Measurements from ENCODE around the gene DRC1.
"Not testable (repeated sequence)": the region's sequence is repeated elsewhere in the genome, so short reads cannot be mapped to it uniquely, and the experiment has no call there.

Gene DRC1

GRCh38 chr2:26366957-26367356 lies 34.8 kb upstream of the DRC1 start:
- DNase-seq (ENCODE audit: low read depth in 1 of 2, low spot score in 1 of 2): no peak
- TF ChIP-seq GABPA (IDR thresholded peaks at IDR 0.05; ENCODE audit: low read depth): no peak
- TF ChIP-seq, protein P1, sequence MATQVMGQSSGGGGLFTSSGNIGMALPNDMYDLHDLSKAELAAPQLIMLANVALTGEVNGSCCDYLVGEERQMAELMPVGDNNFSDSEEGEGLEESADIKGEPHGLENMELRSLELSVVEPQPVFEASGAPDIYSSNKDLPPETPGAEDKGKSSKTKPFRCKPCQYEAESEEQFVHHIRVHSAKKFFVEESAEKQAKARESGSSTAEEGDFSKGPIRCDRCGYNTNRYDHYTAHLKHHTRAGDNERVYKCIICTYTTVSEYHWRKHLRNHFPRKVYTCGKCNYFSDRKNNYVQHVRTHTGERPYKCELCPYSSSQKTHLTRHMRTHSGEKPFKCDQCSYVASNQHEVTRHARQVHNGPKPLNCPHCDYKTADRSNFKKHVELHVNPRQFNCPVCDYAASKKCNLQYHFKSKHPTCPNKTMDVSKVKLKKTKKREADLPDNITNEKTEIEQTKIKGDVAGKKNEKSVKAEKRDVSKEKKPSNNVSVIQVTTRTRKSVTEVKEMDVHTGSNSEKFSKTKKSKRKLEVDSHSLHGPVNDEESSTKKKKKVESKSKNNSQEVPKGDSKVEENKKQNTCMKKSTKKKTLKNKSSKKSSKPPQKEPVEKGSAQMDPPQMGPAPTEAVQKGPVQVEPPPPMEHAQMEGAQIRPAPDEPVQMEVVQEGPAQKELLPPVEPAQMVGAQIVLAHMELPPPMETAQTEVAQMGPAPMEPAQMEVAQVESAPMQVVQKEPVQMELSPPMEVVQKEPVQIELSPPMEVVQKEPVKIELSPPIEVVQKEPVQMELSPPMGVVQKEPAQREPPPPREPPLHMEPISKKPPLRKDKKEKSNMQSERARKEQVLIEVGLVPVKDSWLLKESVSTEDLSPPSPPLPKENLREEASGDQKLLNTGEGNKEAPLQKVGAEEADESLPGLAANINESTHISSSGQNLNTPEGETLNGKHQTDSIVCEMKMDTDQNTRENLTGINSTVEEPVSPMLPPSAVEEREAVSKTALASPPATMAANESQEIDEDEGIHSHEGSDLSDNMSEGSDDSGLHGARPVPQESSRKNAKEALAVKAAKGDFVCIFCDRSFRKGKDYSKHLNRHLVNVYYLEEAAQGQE (IDR thresholded peaks at IDR 0.05; ENCODE audit: insufficient replicate concordance, low read depth): peak; percentile 71
- Histone ChIP-seq H3K27ac (replicated peaks) (no peak overlapping the region), H3K4me3 (replicated peaks; ENCODE audit: insufficient read depth, low read length) (no peak overlapping the region), H3K27me3 (ENCODE audit: insufficient read depth, poor library complexity, severe bottlenecking) (no peaks in the 10 kb centered on the region)

GRCh38 chr2:26369664-26370063 lies 32.1 kb upstream of the DRC1 start:
- H3K27ac ChIP-seq (replicated peaks); H3K4me3 ChIP-seq (replicated peaks; ENCODE audit: insufficient read depth, low read length); H3K27me3 ChIP-seq (ENCODE audit: insufficient read depth, poor library complexity, severe bottlenecking); DNase-seq (ENCODE audit: low read depth in 1 of 2, low spot score in 1 of 2): not testable (repeated sequence)

GRCh38 chr2:26370909-26371308 lies 30.8 kb upstream of the DRC1 start:
- H3K27me3 ChIP-seq (ENCODE audit: insufficient read depth, poor library complexity, severe bottlenecking); DNase-seq (ENCODE audit: low read depth in 1 of 2, low spot score in 1 of 2); H3K27ac ChIP-seq (replicated peaks); H3K4me3 ChIP-seq (replicated peaks; ENCODE audit: insufficient read depth, low read length): not testable (repeated sequence)

DNA sequence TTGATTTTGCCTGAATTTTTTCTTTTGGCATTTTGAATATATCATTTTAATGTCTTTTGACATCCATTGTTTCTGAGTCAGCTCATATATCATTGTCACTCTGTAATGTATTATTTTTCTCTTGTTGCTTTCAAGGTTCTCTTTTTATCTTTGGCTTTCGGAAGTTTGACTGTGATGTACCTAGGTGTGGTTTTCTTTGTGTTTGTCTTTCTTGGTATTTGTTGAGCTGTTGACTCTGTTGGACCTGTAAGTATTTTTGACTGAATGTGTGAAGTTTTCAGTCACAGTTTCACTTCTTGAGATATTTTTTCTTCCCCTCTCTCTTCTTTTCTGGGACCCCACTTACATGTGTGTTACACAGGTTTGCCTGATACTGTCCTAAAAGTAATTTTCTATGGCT lies 24.9 kb upstream of the DRC1 start:
- Histone ChIP-seq H3K27me3 (ENCODE audit: insufficient read depth, poor library complexity, severe bottlenecking) (no peaks in the 10 kb centered on the region), H3K4me3 (replicated peaks; ENCODE audit: insufficient read depth, low read length) (no peak overlapping the region), H3K27ac (replicated peaks) (no peak overlapping the region)
- no peak for DNase-seq (ENCODE audit: low read depth in 1 of 2, low spot score in 1 of 2)
- TF ChIP-seq GABPA (IDR thresholded peaks at IDR 0.05; ENCODE audit: low read depth) (no peak), SPI1 (IDR thresholded peaks at IDR 0.05; ENCODE audit: borderline replicate concordance, low read depth) (no peak), POLR2AphosphoS5 (IDR thresholded peaks at IDR 0.05; ENCODE audit: low read depth) (no peak)
- TF ChIP-seq, protein P1 (IDR thresholded peaks at IDR 0.05; ENCODE audit: insufficient replicate concordance, low read depth): no peak
- TF ChIP-seq, protein P2, sequence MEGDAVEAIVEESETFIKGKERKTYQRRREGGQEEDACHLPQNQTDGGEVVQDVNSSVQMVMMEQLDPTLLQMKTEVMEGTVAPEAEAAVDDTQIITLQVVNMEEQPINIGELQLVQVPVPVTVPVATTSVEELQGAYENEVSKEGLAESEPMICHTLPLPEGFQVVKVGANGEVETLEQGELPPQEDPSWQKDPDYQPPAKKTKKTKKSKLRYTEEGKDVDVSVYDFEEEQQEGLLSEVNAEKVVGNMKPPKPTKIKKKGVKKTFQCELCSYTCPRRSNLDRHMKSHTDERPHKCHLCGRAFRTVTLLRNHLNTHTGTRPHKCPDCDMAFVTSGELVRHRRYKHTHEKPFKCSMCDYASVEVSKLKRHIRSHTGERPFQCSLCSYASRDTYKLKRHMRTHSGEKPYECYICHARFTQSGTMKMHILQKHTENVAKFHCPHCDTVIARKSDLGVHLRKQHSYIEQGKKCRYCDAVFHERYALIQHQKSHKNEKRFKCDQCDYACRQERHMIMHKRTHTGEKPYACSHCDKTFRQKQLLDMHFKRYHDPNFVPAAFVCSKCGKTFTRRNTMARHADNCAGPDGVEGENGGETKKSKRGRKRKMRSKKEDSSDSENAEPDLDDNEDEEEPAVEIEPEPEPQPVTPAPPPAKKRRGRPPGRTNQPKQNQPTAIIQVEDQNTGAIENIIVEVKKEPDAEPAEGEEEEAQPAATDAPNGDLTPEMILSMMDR (IDR thresholded peaks at IDR 0.05; ENCODE audit: insufficient read depth, low read length): no peak

- Histone ChIP-seq H3K4me3 (replicated peaks; ENCODE audit: insufficient read depth, low read length) (no peak overlapping the region), H3K27ac (replicated peaks) (no peak overlapping the region), H3K27me3 (ENCODE audit: insufficient read depth, poor library complexity, severe bottlenecking) (no peaks in the 10 kb centered on the region)
- TF ChIP-seq, protein P2 (IDR thresholded peaks at IDR 0.05; ENCODE audit: insufficient read depth, low read length): no peak
- TF ChIP-seq SPI1 (IDR thresholded peaks at IDR 0.05; ENCODE audit: borderline replicate concordance, low read depth) (no peak), GABPA (IDR thresholded peaks at IDR 0.05; ENCODE audit: low read depth) (no peak), POLR2AphosphoS5 (IDR thresholded peaks at IDR 0.05; ENCODE audit: low read depth) (no peak)
- TF ChIP-seq, protein P1 (IDR thresholded peaks at IDR 0.05; ENCODE audit: insufficient replicate concordance, low read depth): no peak
- no peak for DNase-seq (ENCODE audit: low read depth in 1 of 2, low spot score in 1 of 2)
Measured at GRCh38 chr2:26380281-26380680, 21.4 kb upstream of the DRC1 start.

Measured in HL-60 (cell line).